ENCODE data around the gene SFRP2.

Gene SFRP2

GRCh38 chr4:153799694-153800074, 10.8 kb upstream of the SFRP2 start:
- no peak for DNase-seq (ENCODE audit: low read depth)
- no peak for TF ChIP-seq CTCF (IDR thresholded peaks at IDR 0.05; ENCODE audit: control insufficient read depth, insufficient read depth, low read depth, low read length, missing control alignments)
- no peak overlapping the region for H3K4me3 ChIP-seq (ENCODE audit: control insufficient read depth, low read depth, low read length)

- no peak for DNase-seq (ENCODE audit: low read depth)
- H3K4me3 ChIP-seq (ENCODE audit: control insufficient read depth, low read depth, low read length) = no peak overlapping the region
Observed at GRCh38 chr4:153798901-153799693, 10.2 kb upstream of the SFRP2 start.

GRCh38 chr4:153798420-153798819, 9.5 kb upstream of the SFRP2 start:
- H3K4me3 ChIP-seq (ENCODE audit: control insufficient read depth, low read depth, low read length) = no peak overlapping the region
- no peak for TF ChIP-seq CTCF (IDR thresholded peaks at IDR 0.05; ENCODE audit: control insufficient read depth, insufficient read depth, low read depth, low read length, missing control alignments)
- no peak for DNase-seq (ENCODE audit: low read depth)

More at GRCh38 chr4:153798901-153799693, 10.2 kb upstream of the SFRP2 start:
- no peak for TF ChIP-seq CTCF (IDR thresholded peaks at IDR 0.05; ENCODE audit: control insufficient read depth, insufficient read depth, low read depth, low read length, missing control alignments)

DNA sequence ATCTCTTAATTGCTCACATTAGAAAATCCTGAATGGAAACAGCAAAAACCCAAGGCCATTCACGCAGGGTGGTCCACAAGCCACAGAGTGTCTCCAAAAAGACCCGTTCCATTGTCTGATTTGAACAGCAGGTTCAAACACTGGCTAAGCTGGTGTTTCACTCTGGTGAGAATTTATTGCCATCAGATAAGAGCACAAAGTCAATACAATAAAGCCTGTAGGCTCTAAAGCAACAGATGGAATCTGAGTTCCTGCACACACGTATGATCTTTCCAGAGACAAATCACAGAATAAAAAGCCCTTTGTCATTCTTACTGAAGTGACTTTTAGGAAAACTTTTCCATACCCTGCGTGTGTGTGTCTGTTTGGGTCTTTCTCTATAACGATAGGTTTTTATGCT, 5.1 kb upstream of the SFRP2 start:
- TF ChIP-seq CTCF (IDR thresholded peaks at IDR 0.05; ENCODE audit: control insufficient read depth, insufficient read depth, low read depth, low read length, missing control alignments) = no peak
- no peak overlapping the region for H3K4me3 ChIP-seq (ENCODE audit: control insufficient read depth, low read depth, low read length)
- no peak for DNase-seq (ENCODE audit: low read depth)

DNA sequence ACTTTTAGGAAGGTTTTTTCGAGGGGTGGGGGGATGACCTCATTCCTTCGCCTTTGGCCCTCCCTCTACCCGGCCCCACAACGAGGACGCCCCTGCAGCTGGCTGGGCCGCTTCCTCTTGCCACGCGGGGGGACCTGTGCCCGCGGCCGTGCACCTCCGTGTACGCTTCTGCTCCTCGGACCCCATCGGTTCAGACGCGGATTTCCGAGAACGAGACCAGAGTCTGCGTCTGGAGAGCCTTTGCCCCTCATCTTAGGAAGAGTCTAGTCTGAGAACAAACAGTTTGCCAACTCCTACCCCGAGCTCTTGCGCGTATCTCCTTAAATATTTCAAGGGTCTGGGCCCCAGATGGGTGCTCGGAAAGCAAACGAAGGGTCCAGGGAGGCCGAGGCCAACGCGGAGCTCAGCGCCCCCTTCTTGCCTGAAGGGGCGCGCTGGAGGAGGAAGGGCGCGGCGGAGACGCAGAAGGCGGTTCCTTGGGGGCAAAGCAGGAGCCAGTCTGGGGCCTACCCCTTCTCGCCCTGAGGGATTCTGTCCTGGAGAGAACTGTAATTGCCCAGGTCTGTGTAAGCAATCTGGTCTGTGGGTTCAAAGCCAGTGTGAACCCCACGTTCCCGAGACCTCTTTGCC, 3.9 kb upstream of the SFRP2 start:
- TF ChIP-seq CTCF (IDR thresholded peaks at IDR 0.05; ENCODE audit: control insufficient read depth, insufficient read depth, low read depth, low read length, missing control alignments) = no peak
- DNase-seq (ENCODE audit: low read depth) = no peak
- H3K4me3 ChIP-seq (ENCODE audit: control insufficient read depth, low read depth, low read length) = no peak overlapping the region

DNA sequence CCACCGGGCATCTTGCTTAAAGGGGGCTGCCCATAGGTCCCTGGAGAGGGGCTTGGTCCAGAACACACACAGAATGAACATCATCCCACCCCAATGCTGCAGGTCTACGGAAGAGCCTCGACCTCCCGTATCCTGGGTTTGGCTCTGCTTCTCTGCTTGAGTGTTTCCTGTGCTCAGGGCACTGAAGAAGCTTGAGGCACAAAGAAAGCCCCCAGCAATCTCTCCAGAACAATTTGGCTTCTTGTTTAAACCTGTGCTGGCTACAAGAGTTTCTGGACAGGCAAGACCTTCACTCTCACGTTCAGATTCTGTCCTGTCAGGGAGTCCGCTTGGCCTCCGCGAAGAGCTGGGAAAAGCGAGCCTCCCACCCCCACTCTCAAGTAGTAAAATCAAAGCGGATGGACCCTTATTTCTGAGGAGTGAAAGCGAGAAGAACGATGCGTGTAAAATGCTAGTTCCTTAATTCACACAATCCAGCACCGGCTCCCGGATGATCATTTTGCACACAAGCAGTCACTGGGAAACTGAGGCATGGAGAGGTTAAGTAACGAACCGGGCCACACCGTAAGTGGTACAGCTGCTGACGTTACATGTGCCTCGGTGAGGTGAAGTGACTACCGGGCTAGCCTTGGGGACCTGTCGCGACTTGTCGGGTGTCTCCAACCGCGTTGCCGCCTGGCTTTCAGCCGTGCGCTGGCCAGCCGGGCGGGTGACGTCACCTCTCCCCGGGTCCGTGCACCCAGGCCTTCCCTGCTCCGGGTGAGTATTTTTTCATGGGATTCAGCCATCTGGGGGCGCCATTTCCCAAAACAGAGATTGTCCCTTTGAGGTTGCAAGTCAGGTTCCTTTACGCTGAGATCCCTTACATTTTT, 3.1 kb upstream of the SFRP2 start:
- peak; percentile 29 for TF ChIP-seq CTCF (IDR thresholded peaks at IDR 0.05; ENCODE audit: control insufficient read depth, insufficient read depth, low read depth, low read length, missing control alignments)
- H3K4me3 ChIP-seq (ENCODE audit: control insufficient read depth, low read depth, low read length) = no peak overlapping the region
- DNase-seq (ENCODE audit: low read depth) = no peak
